ENCODE results near the gene PTPRE. TPM values are rescaled to one million over a fixed set of nuclear protein-coding genes. Genes with fewer than 3 reads are reported as not detected.

Gene PTPRE
- polyA plus RNA-seq, 1 donor (not counting 4 experiments of a cell fraction or from before 2014, with no cell fraction given): 15.1 TPM

DNA sequence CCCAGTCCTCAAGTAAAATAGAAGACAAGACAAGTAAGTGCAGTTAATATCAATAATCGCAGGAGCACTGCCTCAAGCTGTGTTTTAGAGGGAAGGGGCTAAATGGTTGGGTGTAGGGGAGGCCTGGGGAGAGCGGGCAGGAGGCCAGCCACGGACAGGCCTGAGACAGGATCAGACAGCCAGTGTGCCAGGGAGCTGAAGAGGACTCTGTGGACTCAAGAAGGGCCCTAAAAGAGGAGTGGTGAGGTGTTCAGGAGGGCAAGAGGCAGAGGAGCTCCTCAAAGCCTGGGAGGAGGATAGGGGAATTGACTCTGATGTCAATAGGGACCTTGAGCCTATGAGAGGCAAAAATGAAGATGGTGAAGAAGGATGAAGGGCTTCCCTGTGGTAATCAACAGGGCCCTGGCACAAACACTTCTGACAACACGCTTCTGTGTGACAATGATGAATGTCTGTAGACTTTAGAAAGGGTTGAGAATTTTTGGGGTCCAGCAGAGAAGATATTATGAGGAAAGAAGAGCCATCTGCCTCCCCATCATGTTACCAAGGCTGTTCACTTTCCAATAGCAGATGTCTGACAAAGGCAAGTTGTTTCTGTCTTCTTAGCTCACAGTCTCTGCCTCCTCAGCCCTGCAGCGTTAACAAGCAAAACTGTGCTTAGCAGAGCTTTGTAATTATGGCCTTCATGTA lies 2.4 kb upstream of the PTPRE start:
- Histone ChIP-seq H3K36me3 (ENCODE audit: control insufficient read depth in 2 of 2, extremely low read depth in 1 of 2, insufficient read depth in 2 of 2, low read length in 2 of 2) (no peaks in the 10 kb centered on the region), H3K27ac (ENCODE audit: control insufficient read depth, insufficient read depth, low read length) (no peak overlapping the region), H4K20me1 (ENCODE audit: control insufficient read depth, extremely low read depth, insufficient read depth, low read length) (no peaks in the 10 kb centered on the region), H3K79me2 (ENCODE audit: control insufficient read depth, insufficient read depth, low read length) (no peaks in the 10 kb centered on the region), H3K4me3 (ENCODE audit: control insufficient read depth in 2 of 3, extremely low read depth in 1 of 3, insufficient read depth in 2 of 3, low read depth in 1 of 3, low read length in 3 of 3) (no peak overlapping the region), H3K9ac (ENCODE audit: control insufficient read depth, extremely low read depth, insufficient read depth, low read length) (no peak overlapping the region), H3K4me1 (ENCODE audit: control insufficient read depth, extremely low read depth, insufficient read depth, low read length) (no peaks in the 10 kb centered on the region), H2AFZ (ENCODE audit: control insufficient read depth, low read length) (no peak overlapping the region), H3K4me2 (ENCODE audit: control insufficient read depth, extremely low read depth, insufficient read depth, low read depth, low read length) (no peak overlapping the region), H3K27me3 (ENCODE audit: control insufficient read depth, extremely low read depth, insufficient read depth, low read length) (peaks cover 35% of the 10 kb centered on the region), H3K9me1 (ENCODE audit: control insufficient read depth, extremely low read depth, insufficient read depth, low read length) (no peaks in the 10 kb centered on the region), H3K9me3 (ENCODE audit: control insufficient read depth, low read depth, low read length) (no peaks in the 10 kb centered on the region)
- no peak for DNase-seq (ENCODE audit: low read depth, low spot score)
- dilution Hi-C loops (cut with MboI; ENCODE audit: extremely low pct_ligation_motif_present, low sequenced_read_pairs): no loop called here
- no peak for TF ChIP-seq EZH2 (IDR thresholded peaks at IDR 0.05; ENCODE audit: low read length)
- TF ChIP-seq CTCF (optimal IDR thresholded peaks at IDR 0.05 in 1 of 3, IDR thresholded peaks at IDR 0.05 in 1 of 3, conservative IDR thresholded peaks at IDR 0.05 in 1 of 3; ENCODE audit: extremely low read depth in 1 of 3, insufficient read depth in 2 of 3, low read length in 3 of 3): no peak
- no peak for FAIRE-seq

DNA sequence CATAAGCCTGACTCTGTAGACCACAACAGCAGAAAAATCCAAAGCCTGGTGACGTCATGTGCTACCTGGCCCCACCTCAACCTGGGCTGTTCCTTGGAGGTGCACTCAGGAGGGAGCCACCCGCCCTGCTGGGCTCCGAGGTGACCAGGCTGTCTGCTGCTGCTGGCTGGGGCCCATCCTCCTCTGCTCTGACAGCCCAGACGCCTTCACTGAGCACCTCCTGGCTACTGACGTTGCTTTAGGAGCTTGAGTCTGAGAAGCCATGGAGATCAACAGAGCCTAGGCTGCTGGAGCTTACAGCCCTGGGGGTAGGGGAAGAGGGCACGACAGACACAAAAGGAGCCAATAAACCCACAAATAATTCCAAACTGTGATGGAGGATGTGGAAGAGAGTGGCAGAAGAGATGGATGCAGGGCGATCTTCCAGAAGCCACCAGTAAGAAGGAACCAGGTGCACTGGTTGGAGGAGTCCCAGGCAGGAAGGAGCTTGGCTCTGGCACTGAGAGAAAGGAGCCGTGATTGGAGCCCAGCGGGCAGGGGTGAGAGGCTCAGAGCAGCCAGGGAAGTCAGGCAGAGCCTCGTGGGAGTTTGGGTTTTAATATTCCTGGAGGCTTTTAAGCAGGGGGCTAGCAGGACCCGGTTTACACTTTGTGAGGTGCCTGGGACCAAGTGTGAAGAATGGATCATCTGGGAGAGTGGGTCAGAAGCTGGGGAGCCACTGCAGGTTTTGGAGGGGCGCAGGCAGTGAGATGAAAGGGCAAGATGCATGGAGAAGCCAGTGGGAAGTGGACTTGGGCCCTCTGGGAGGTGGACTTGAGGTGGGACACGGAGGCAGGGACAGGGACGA lies 1.7 kb upstream of the PTPRE start:
- Histone ChIP-seq H3K9me1 (ENCODE audit: control insufficient read depth, extremely low read depth, insufficient read depth, low read length) (no peaks in the 10 kb centered on the region), H3K79me2 (ENCODE audit: control insufficient read depth, insufficient read depth, low read length) (no peaks in the 10 kb centered on the region), H3K4me3 (ENCODE audit: control insufficient read depth in 2 of 3, extremely low read depth in 1 of 3, insufficient read depth in 2 of 3, low read depth in 1 of 3, low read length in 3 of 3) (no peak overlapping the region), H3K9ac (ENCODE audit: control insufficient read depth, extremely low read depth, insufficient read depth, low read length) (no peak overlapping the region), H3K4me2 (ENCODE audit: control insufficient read depth, extremely low read depth, insufficient read depth, low read depth, low read length) (no peak overlapping the region), H3K27ac (ENCODE audit: control insufficient read depth, insufficient read depth, low read length) (no peak overlapping the region), H3K4me1 (ENCODE audit: control insufficient read depth, extremely low read depth, insufficient read depth, low read length) (no peaks in the 10 kb centered on the region), H3K27me3 (ENCODE audit: control insufficient read depth, extremely low read depth, insufficient read depth, low read length) (peaks cover 35% of the 10 kb centered on the region), H2AFZ (ENCODE audit: control insufficient read depth, low read length) (no peak overlapping the region), H3K9me3 (ENCODE audit: control insufficient read depth, low read depth, low read length) (no peaks in the 10 kb centered on the region), H3K36me3 (ENCODE audit: control insufficient read depth in 2 of 2, extremely low read depth in 1 of 2, insufficient read depth in 2 of 2, low read length in 2 of 2) (no peaks in the 10 kb centered on the region), H4K20me1 (ENCODE audit: control insufficient read depth, extremely low read depth, insufficient read depth, low read length) (no peaks in the 10 kb centered on the region)
- FAIRE-seq (no peak), DNase-seq (ENCODE audit: low read depth, low spot score) (no peak)
- TF ChIP-seq EZH2 (IDR thresholded peaks at IDR 0.05; ENCODE audit: low read length) (no peak), CTCF (optimal IDR thresholded peaks at IDR 0.05 in 1 of 3, IDR thresholded peaks at IDR 0.05 in 1 of 3, conservative IDR thresholded peaks at IDR 0.05 in 1 of 3; ENCODE audit: extremely low read depth in 1 of 3, insufficient read depth in 2 of 3, low read length in 3 of 3) (no peak)
- dilution Hi-C loops (cut with MboI; ENCODE audit: extremely low pct_ligation_motif_present, low sequenced_read_pairs): no loop called here

All from keratinocyte (primary cell).